NCI-H2081 (cell line): ENCODE results near the gene ADCYAP1R1.

Experiments
- DNase-seq, 2 experiments: peaks; one replicate each; lab custom pipeline; 2025; lab: John Stamatoyannopoulos, UW

Gene ADCYAP1R1

GRCh38 chr7:31106303-31107105 lies 54.4 kb downstream of the ADCYAP1R1 start:
- no peak for DNase-seq

- DNase-seq = no peak
These were observed 55.3 kb downstream of the ADCYAP1R1 start for GRCh38 chr7:31107106-31108090.

DNA sequence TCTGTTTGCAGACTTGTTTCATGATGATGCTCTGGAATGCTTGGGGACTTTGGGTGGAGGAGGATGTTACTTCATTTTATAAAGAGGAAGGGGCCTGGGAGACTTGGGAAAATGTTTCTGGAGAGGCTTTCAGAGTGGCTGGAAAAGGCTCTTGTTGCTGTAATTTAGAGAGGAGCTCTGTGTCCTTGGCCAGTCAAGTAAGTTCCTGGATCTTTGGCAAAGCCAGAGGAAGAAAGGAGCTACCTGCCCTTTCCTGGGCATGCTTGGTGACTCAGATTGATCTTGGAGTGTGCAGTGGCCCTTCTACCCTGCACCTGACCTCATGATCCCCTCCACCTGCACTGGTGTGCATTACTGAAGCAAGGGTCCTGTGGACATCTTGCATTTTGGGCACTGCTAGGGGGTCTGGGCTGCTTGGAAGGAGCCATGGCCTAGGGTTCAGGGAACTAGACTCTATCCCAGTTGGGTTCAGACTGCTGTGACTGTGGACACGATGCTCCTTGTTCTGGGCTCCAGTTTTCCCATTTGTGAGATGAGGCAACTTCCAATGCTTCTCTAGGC lies 56.1 kb downstream of the ADCYAP1R1 start:
- no peak for DNase-seq

DNA sequence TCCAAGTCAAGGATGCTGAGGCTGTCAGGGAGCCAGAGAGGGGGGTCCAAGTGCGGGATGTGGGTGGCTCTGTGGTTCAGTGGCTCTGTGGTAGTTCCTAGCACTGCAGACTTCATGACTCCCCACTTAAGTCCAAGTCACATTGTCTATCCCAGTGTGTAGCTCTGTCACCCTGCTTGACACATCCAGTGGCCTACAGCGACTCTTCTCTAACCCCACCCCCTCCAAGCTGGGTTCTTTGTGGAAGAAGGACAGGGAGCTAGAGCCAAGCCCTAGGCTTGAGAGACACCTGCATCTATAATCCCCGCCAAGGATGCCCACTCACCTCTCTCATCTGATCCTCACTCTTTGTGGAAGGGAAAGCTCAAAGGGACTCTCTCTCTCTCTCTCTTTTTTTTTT lies 57.6 kb downstream of the ADCYAP1R1 start:
- no peak for DNase-seq

DNA sequence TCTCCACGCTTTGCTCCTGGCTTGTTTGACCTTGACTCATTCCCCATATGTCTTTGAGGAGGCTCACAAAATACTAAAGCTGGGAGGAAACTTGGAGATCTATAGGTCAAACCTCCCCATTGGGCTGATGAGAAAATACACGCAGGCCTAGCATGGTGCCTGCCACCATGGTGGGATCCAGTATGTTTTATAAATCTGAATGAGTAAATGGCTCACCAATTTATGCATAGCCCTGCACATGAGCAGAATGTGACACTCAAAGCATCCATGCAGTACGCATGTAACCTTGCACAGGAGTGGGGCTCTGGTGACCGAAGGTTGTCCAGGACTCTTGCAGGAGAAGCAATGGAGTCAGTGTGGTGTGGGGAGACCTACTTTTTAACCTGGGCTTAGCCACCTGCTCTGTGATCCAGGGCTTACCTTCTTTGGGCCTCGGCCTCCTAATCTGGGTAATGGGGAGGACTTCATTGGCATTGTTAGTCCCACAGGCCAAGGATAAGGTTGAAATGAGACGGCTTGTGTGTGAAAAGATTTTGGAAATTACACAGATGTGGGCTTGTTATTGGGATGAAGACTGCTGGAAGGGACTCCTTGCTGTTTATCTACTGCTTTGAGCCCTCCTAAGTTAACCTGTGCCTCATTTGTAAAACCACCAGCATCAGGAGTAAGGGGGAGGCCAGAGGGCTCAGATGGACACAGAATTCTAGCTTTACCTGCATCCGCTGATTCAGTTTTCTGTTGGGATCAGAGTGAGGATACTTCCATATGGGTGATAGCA lies 58.4 kb downstream of the ADCYAP1R1 start:
- DNase-seq = no peak

GRCh38 chr7:31111109-31111451 lies 59.0 kb downstream of the ADCYAP1R1 start:
- DNase-seq = no peak

DNA sequence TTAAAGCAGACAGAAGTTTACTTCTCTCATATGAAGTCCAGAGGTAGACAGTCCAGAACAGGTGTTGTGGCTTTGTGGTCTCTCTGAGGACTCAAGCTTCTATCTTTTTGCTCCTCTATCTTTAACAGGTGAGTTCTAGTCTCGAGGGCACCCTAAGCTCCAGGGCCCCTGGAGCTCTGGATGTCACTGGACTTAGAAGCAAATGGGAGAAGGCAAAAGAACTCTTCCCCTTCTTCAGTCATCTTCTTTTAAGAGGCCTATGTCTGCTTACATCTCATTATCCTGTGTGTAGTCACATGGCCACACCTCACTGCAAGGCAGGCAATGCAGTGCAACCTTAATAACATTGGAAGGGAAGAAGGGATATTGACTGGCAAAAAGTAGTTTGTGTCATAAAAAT lies 61.6 kb downstream of the ADCYAP1R1 start:
- DNase-seq = no peak

DNA sequence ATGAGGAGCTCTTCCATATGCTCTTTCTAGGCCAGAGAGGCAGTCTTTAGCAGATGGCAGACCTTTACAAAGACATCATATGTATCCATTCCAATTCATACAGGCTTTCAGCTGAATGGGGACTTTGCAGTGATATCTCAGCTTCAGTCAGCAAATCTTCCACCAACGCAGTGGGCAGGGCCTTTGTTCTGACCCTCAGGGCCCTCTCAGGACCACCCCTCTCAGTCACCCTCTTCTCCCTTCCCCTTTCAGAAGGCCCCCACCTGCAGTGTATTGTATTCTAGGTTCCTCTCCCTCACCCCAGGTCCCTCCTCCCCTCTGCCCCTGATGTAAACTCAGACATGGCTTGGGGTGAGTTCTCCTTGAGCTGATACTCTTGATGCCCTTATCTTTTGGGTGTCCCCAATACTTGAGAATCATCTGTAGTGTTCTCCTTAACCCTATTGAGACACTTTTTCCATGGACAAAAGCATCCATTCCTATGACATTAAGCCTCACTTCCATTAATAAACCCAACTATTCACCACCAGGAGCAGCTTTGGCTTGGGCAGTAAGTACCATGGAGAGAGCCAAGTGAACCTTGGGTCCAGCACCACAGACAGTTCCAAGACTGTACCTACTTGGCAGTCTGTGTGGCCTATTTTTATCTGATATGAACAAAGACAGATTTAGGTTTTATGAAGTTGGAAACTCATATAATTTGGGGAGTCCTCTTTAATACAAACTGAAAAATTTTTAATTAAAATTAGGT lies 62.7 kb downstream of the ADCYAP1R1 start:
- DNase-seq = no peak

DNA sequence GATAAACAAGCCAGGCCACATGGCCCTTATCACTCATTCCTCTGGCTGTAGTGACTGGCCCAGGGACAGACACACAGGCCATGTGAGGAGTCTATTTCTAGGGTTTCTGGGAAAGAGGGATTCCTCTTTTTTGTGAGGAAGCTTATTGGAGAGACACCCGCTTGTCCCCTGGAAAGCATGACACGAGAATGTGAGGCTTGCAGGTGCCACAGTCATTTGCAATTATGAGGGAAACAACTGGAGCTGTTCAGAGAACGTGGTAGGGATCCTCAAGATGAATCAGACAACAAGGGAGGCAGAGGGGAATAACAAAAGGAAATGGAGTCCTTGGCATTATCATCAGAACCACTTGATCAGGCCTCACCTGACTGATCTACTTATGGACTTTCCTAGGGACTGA lies 64.5 kb downstream of the ADCYAP1R1 start:
- DNase-seq = no peak

DNA sequence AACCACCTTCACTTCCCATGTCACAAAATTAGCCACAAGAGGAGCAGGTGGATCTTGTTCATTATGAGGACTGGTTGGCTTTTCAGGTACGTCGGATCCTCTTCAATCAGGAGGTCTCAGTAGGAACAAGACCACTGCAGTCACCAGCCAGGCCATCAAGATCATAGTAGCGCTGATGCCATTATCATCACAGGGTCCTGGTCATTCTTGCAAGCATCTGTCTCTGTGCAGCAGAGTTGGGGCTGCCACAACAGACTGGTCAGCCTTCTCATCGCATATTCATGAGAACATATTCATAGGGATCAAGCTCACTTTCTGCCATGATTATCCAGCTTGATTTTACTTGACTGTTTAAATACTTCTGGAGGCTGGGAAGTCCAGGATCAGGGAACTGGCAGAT lies 67.1 kb downstream of the ADCYAP1R1 start:
- no peak for DNase-seq

- DNase-seq = no peak
These were observed 68.8 kb downstream of the ADCYAP1R1 start for GRCh38 chr7:31120800-31121513.

DNA sequence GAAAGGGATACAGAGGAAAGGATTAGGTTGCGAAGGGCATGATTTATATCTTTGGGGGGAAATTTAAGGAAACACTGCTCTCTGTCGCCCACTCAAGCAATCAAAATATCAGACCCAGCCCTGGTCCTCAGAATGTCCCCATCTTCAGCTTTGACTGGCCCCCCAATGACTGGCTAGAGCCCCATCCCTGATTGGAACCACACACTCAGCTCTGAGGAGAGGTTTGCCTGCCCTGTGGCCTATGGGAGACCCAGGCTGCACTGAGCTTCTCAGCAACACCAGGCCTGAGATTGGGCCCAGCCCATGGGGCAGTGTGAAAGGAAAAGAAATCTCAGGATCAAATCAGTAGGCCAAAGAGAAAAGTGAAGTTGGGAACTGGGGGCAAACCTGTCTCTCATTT lies 69.5 kb downstream of the ADCYAP1R1 start:
- DNase-seq = no peak

DNA sequence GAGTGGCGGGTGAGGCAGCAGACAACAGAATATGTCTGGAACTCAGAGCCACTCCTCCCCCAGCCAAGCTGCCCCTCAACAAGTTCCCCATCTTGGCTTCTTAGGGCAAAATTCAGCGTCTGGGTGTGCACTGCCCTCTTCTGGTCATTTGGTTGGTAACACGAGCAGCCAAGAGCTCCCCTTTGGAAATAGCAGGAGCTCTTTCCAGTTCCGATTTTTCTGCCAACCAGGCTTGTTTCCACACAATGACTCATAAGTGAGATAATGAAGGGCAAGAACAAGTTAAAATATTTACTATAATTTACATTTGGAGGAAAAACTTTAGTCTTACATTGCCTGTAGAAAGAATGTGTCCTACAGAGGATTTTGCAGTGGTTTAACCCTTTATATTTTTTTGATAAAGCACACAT lies 70.5 kb downstream of the ADCYAP1R1 start:
- peak; percentile 70 to 75 for DNase-seq

GRCh38 chr7:31123321-31123720 lies 71.2 kb downstream of the ADCYAP1R1 start:
- DNase-seq = no peak

- DNase-seq = no peak
These were observed 71.6 kb downstream of the ADCYAP1R1 start for GRCh38 chr7:31123726-31124125.

DNA sequence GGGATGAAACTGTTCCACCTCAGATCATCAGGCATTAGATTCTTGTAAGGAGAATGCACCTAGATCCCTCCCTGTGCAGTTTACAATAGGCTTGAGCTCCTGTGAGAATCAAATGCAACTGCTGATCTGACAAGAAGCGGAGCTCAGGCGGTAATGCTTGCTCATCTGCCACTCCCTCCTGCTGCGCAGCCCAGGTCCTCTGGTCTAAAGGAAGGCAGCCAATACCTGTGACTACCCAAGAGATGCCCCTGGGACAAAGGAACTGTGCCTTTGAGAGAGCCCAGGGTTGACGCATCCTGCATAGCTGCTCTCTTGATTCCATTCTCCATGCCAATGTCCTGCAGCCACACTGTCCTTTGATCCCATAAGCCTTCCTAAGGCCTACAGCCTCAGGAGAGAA lies 73.1 kb downstream of the ADCYAP1R1 start:
- DNase-seq = no peak

DNA sequence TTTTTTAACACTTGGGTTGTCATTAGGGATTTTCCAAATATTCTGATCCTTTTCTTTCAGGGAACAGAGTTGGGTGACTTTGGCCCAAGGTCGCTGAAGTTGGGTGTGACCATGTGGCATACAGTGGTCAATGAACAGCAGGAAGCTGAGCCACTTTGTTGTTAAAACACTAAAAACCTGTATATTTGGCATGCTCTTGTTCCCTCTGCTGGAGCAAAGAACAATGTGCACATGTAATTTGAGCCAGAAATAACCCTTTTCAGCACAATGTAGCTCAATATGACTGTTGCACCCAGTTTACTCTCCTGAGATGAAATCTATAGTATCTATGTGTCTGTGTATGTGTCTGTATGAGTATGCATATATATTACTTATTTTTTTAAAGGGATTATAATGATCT lies 74.9 kb downstream of the ADCYAP1R1 start:
- peak in 1 of 2 experiments; percentile 10 for DNase-seq

- peak in 1 of 2 experiments; percentile 18 for DNase-seq
These were observed 77.0 kb downstream of the ADCYAP1R1 start for GRCh38 chr7:31129067-31129466.

GRCh38 chr7:31133497-31133896 lies 81.4 kb downstream of the ADCYAP1R1 start:
- DNase-seq = no peak
